ENCODE measurements around the gene OR6K6. TPM values are rescaled to one million over a fixed set of nuclear protein-coding genes. Genes with fewer than 3 reads are reported as not detected.

The OR6K6 gene
- polyA plus RNA-seq, 3 donors: not detected

- 59 to 72% (median 66%) methylated on average over 3 of the region's 3 CpGs for WGBS, 3 donors
- no peak overlapping the region for H3K27ac ChIP-seq (ENCODE audit: low read depth, low read length)
These were observed 44.0 kb downstream of the OR6K6 start for GRCh38 chr1:158798531-158798930.

- WGBS, 3 donors: 74 to 85% (median 83%) methylated on average over 4 of the region's 4 CpGs
- no peak overlapping the region for H3K27ac ChIP-seq (ENCODE audit: low read depth, low read length)
These were observed 45.2 kb downstream of the OR6K6 start for GRCh38 chr1:158799689-158800088.

DNA sequence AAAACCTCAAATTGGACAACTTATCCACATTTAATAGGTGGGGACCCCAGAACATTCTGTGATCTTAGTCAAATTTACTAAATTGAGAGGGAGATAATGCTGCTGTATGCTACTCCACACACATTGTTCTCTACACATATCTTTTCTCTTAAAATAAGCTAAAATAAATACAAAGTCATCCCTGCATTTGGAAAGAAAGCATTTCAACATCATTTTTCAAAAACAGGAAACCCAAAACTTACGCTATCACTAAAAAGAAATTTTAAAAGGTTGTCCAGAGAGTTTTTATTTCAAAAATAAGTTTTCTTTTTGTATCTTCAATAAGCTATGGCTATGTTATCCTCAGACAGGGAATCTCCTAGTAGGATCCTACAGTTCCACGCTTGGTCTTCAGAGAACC is 46.0 kb downstream of the OR6K6 start:
- no peak overlapping the region for H3K27ac ChIP-seq (ENCODE audit: low read depth, low read length)
- 61 to 82% (median 70%) methylated on average over 2 of the region's 2 CpGs for WGBS, 3 donors

DNA sequence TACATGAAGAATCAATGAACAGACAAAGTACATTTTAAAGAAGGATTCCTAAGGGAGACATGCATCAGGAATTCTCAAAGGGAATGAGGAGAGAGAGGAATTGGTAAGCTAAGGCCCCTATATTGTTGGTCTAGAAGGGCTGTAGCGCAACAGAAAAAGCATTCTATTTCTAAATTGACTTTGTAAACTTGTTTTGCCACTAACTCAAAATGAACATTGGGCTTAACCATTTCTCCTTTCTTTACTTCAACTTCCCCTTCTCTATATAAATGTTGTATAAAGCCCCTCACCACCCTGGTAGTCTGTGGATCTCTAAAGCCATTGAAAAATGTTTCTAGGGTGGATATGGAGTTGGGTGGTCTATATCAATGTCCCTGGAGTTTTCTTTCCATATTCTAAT is 46.9 kb downstream of the OR6K6 start:
- WGBS, 3 donors: 75 to 96% (median 88%) methylated on average over 1 of the region's 1 CpG
- H3K27ac ChIP-seq (ENCODE audit: low read depth, low read length): no peak overlapping the region

- no peak overlapping the region for H3K27ac ChIP-seq (ENCODE audit: low read depth, low read length)
- WGBS, 3 donors: 55 to 96% (median 88%) methylated on average over 1 of the region's 1 CpG
These were observed 49.2 kb downstream of the OR6K6 start for GRCh38 chr1:158803678-158804077.

Other genes starting within 250 kb of the OR6K6 start
- not detected for gene OR6Y1, start 200.3 kb upstream of the OR6K6 start, polyA plus RNA-seq
- gene OR6P1, start 184.1 kb upstream of the OR6K6 start, polyA plus RNA-seq: not detected
- not detected for gene OR10X1, start 174.8 kb upstream of the OR6K6 start, polyA plus RNA-seq
- gene OR10Z1, start 149.5 kb upstream of the OR6K6 start, polyA plus RNA-seq: not detected
- gene SPTA1, start 68.0 kb upstream of the OR6K6 start, polyA plus RNA-seq: under 1 TPM in 1 of 3 donors, not detected in 2; 0.18 TPM
- gene OR6K2, start 54.1 kb upstream of the OR6K6 start, polyA plus RNA-seq: not detected
- not detected for gene OR6K3, start 34.0 kb upstream of the OR6K6 start, polyA plus RNA-seq
- not detected for gene OR6N1, start 17.5 kb downstream of the OR6K6 start, polyA plus RNA-seq
- not detected for gene OR6N2, start 26.5 kb downstream of the OR6K6 start, polyA plus RNA-seq
- gene MNDA, start 76.6 kb downstream of the OR6K6 start, polyA plus RNA-seq: 10 to 100 TPM in 2 of 3 donors, 1 to 10 TPM in 1; 1.1 to 30.1 (median 22.5) TPM
- under 1 TPM; 0.08 to 0.67 (median 0.40) TPM for gene PYHIN1, start 176.8 kb downstream of the OR6K6 start, polyA plus RNA-seq

All from adipose tissue (tissue), 3 donors.